GM12892 (cell line): ENCODE results near the gene BRD2.

Experiments used
- DNase-seq: peaks from one replicate; pipeline ENCODE4 v3.0.0; 2011; ENCODE audit not compliant: insufficient read length
- FAIRE-seq: peaks from 2 replicates; lab custom pipeline; 2011; peaks lifted over from hg19 to GRCh38; lab: Jason Lieb, UNC
- POLR2A ChIP-seq: IDR thresholded peaks from 2 replicates; pipeline ENCODE4 v1.6.1; 2011; ENCODE audit warnings: low read depth, low read length, control low read depth
- POLR2AphosphoS5 ChIP-seq: IDR thresholded peaks from 2 replicates; pipeline ENCODE4 v1.6.1; 2011; ENCODE audit warnings: low read depth, low read length, control low read depth
- TAF1 ChIP-seq: IDR thresholded peaks from 2 replicates; pipeline ENCODE4 v1.6.1; 2011; ENCODE audit warnings: low read depth, mild to moderate bottlenecking, control low read depth, low read length, borderline replicate concordance

BRD2 gene

DNA sequence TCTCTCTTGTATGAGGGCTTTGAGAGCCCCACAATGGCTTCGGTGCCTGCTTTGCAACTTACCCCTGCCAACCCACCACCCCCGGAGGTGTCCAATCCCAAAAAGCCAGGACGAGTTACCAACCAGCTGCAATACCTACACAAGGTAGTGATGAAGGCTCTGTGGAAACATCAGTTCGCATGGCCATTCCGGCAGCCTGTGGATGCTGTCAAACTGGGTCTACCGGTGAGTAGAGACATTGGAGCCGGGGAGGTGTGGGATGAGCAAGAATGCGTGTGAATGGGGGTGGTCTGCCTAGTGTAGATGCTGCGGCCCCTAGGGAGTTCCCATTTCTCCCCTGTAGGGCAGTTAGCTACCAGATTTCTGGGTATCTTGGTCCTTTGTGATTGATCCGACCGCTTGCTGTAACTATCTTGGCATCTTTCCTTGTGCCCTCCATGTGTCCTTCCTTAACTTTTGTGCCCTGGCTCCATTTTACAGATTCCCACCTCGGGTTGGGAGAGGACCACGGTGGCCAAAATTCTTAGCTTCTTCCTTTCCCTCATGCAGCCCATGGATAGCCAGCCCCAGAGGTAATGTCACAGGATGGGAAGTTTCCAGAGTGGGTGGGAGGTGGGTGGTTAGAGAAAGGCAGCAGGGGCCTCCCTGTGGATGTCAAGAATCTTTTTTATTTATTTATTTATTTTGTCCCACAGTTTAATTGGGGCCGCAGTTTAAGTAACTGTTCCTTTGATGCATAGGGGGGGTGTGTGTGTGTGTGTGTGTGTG, 6.3 kb downstream of the BRD2 start:
- DNase-seq (no peak), FAIRE-seq (no peak)
- TF ChIP-seq POLR2AphosphoS5 (peak; percentile 83), POLR2A (no peak; the same call in 1 of the 2 replicates)

- no peak for FAIRE-seq
Measured at GRCh38 chr6:32975886-32976285, 7.5 kb downstream of the BRD2 start.

GRCh38 chr6:32976334-32977069, 8.1 kb downstream of the BRD2 start:
- DNase-seq (no peak), FAIRE-seq (no peak)

More at GRCh38 chr6:32975886-32976285, 7.5 kb downstream of the BRD2 start:
- TF ChIP-seq POLR2A = peak; percentile 16; the same call in 1 of the 2 replicates
- TF ChIP-seq POLR2AphosphoS5 = no peak
- DNase-seq = no peak

GRCh38 chr6:32977272-32977952, 9.0 kb downstream of the BRD2 start:
- no peak for TF ChIP-seq TAF1
- no peak; the same call in 1 of the 2 replicates for TF ChIP-seq POLR2AphosphoS5
- peak; percentile 50; the same call in 1 of the 2 replicates for TF ChIP-seq POLR2A
- FAIRE-seq = no peak

More at GRCh38 chr6:32976334-32977069, 8.1 kb downstream of the BRD2 start:
- TF ChIP-seq TAF1 = no peak
- TF ChIP-seq POLR2A = no peak
- TF ChIP-seq POLR2AphosphoS5 = peak; percentile 69; the same call in 1 of the 2 replicates

GRCh38 chr6:32977953-32978324, 9.5 kb downstream of the BRD2 start:
- FAIRE-seq = no peak
- TF ChIP-seq TAF1 (no peak), POLR2A (no peak), POLR2AphosphoS5 (no peak)
- DNase-seq = no peak

More at GRCh38 chr6:32977272-32977952, 9.0 kb downstream of the BRD2 start:
- DNase-seq = no peak

DNA sequence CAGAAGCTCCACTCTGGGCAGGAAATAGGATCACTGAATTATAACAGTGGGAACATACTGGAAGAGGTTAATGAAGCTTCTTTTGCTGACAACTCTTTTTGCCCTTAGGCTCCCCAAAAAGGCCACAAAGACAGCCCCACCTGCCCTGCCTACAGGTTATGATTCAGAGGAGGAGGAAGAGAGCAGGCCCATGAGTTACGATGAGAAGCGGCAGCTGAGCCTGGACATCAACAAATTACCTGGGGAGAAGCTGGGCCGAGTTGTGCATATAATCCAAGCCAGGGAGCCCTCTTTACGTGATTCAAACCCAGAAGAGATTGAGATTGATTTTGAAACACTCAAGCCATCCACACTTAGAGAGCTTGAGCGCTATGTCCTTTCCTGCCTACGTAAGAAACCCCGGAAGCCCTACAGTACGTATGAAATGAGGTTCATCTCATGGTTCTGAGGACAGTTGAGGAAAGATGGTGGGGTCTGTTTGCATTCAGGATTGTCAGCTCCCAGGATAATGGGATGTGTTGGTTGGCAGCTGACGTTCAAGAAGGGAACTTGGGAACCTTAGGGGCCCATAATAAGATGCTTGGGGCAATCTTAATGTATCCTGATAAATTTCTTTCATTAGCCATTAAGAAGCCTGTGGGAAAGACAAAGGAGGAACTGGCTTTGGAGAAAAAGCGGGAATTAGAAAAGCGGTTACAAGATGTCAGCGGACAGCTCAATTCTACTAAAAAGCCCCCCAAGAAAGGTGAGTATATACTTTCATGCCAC, 11.5 kb downstream of the BRD2 start:
- no peak for TF ChIP-seq TAF1
- no peak; the same call in 1 of the 2 replicates for TF ChIP-seq POLR2A
- peak; percentile 91 for TF ChIP-seq POLR2AphosphoS5
- no peak for DNase-seq
- no peak for FAIRE-seq

GRCh38 chr6:32980488-32981038, 12.2 kb downstream of the BRD2 start:
- TF ChIP-seq TAF1 (no peak), POLR2A (peak; percentile 65), POLR2AphosphoS5 (peak; percentile 67)
- FAIRE-seq = no peak
- no peak for DNase-seq

GRCh38 chr6:32982084-32982701, 13.8 kb downstream of the BRD2 start:
- TF ChIP-seq TAF1 (no peak), POLR2A (no peak; the same call in none of the 2 replicates), POLR2AphosphoS5 (peak; percentile 75)
- no peak for FAIRE-seq
- no peak for DNase-seq

DNA sequence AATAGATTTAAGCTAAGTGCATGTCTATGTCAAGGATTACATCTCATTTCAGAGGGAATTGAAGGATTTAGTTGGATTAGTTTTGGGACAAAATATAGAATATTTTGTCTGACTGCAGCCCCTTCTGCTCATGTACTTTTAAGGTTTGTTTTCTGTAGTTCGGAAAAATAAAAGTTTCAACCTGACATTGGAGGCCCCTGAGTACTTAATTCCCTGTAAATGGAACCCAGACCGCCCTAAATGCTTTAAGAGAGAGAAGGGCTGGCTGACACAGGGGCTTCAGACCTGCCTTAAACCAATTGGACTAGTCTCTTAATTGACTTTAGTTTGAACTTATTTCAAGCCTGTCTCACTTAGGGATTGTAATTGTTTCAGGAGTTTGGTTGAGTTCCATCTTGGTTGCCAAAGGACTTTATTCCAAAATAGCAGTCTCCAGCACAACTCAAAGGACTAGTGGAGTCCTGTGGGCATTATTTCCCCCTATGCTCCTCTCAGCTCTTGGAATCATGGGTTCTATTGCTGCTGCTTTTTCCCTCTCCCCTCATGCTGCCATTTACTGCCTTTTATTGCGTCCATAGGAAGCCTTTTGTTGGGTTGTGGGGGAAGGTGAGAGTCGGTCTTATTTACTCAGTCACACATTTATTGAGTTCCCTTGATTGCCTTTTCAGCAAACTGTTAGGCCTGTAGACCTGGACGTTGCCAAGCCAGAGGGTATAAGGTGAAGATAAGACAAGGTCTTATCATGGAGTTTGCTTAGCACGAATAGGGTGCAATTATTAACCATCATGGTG, 14.5 kb downstream of the BRD2 start:
- FAIRE-seq = no peak
- no peak; the same call in 1 of the 2 replicates for TF ChIP-seq POLR2A
- no peak for TF ChIP-seq TAF1
- TF ChIP-seq POLR2AphosphoS5 = no peak; the same call in 1 of the 2 replicates
- DNase-seq = no peak

DNA sequence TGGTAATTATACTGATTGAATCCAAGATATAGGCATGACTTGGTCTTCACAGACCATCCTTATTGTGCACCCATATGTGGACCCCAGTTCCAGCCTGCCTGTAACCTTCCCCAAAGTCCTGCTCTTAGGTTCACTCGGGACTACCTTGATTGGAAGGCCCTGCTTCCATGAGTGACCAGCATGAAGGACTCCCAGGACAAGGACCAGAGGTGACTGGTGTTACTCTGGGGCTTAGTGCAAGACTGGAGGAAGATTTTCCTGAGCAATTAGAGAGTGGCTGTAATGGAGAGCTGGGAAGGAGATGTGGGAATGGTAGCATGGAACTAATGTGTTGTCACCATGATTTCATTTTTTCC, 15.1 kb downstream of the BRD2 start:
- TF ChIP-seq TAF1 (no peak), POLR2AphosphoS5 (no peak; the same call in 1 of the 2 replicates), POLR2A (no peak; the same call in 1 of the 2 replicates)
- DNase-seq (no peak), FAIRE-seq (no peak)
